ENCODE measurements around the gene ATR. TPM values are rescaled to one million over a fixed set of nuclear protein-coding genes. Genes with fewer than 3 reads are reported as not detected.

Gene ATR
- polyA plus RNA-seq, 1 donor (not counting 4 experiments of a cell fraction or from before 2014, with no cell fraction given) = 30.8 TPM

GRCh38 chr3:142489572-142490323 lies 88.8 kb downstream of the ATR start:
- Histone ChIP-seq H3K27me3 (ENCODE audit: control insufficient read depth, extremely low read depth, insufficient read depth, low read length) (no peaks in the 10 kb centered on the region), H3K4me1 (ENCODE audit: control insufficient read depth, extremely low read depth, insufficient read depth, low read length) (no peaks in the 10 kb centered on the region), H3K9ac (ENCODE audit: control insufficient read depth, extremely low read depth, insufficient read depth, low read length) (no peak overlapping the region), H4K20me1 (ENCODE audit: control insufficient read depth, extremely low read depth, insufficient read depth, low read length) (no peaks in the 10 kb centered on the region), H3K27ac (ENCODE audit: control insufficient read depth, insufficient read depth, low read length) (no peak overlapping the region), H3K9me1 (ENCODE audit: control insufficient read depth, extremely low read depth, insufficient read depth, low read length) (no peaks in the 10 kb centered on the region), H3K4me3 (ENCODE audit: control insufficient read depth in 2 of 3, extremely low read depth in 1 of 3, insufficient read depth in 2 of 3, low read depth in 1 of 3, low read length in 3 of 3) (no peak overlapping the region), H3K9me3 (ENCODE audit: control insufficient read depth, low read depth, low read length) (no peaks in the 10 kb centered on the region), H3K79me2 (ENCODE audit: control insufficient read depth, insufficient read depth, low read length) (no peaks in the 10 kb centered on the region), H3K4me2 (ENCODE audit: control insufficient read depth, extremely low read depth, insufficient read depth, low read depth, low read length) (no peak overlapping the region), H2AFZ (ENCODE audit: control insufficient read depth, low read length) (no peak overlapping the region), H3K36me3 (ENCODE audit: control insufficient read depth in 2 of 2, extremely low read depth in 1 of 2, insufficient read depth in 2 of 2, low read length in 2 of 2) (peaks cover 3 to 13% of the 10 kb centered on the region in 2 experiments)
- no peak for TF ChIP-seq EZH2 (IDR thresholded peaks at IDR 0.05; ENCODE audit: low read length)
- TF ChIP-seq CTCF (optimal IDR thresholded peaks at IDR 0.05 in 1 of 3, IDR thresholded peaks at IDR 0.05 in 1 of 3, conservative IDR thresholded peaks at IDR 0.05 in 1 of 3; ENCODE audit: extremely low read depth in 1 of 3, insufficient read depth in 2 of 3, low read length in 3 of 3) = no peak
- DNase-seq (ENCODE audit: low read depth, low spot score) = no peak
- no peak for FAIRE-seq
- dilution Hi-C loops (cut with MboI; ENCODE audit: extremely low pct_ligation_motif_present, low sequenced_read_pairs) = no loop called here

DNA sequence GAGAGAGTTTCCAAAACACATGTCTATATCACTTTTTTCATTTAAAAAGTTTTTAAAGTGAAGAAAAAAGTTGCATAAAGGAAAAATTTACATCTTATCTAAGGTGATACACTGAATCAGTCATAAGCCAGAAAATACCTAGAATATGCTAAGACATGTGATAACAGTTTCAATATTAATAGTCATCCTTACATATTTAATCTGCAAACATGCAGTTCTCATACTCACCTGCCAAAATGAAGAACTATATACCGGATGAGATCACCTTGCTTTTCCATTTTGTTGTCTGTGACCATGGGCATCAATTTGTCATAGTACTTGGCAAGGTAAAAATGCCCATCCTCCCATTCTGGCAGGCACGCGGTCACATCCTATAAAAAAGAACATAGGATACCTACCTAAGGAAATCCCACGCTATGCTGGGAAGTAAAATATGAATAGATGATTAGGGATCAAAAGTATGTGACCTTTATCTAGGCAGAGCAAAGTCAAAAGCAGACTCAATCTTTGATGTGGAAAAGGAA lies 93.6 kb downstream of the ATR start:
- Histone ChIP-seq H3K36me3 (ENCODE audit: control insufficient read depth in 2 of 2, extremely low read depth in 1 of 2, insufficient read depth in 2 of 2, low read length in 2 of 2) (peaks cover 14 to 22% of the 10 kb centered on the region in 2 experiments), H3K9me3 (ENCODE audit: control insufficient read depth, low read depth, low read length) (peaks cover 4% of the 10 kb centered on the region), H3K4me3 (ENCODE audit: control insufficient read depth in 2 of 3, extremely low read depth in 1 of 3, insufficient read depth in 2 of 3, low read depth in 1 of 3, low read length in 3 of 3) (no peak overlapping the region), H3K4me1 (ENCODE audit: control insufficient read depth, extremely low read depth, insufficient read depth, low read length) (no peaks in the 10 kb centered on the region), H3K79me2 (ENCODE audit: control insufficient read depth, insufficient read depth, low read length) (no peaks in the 10 kb centered on the region), H3K9me1 (ENCODE audit: control insufficient read depth, extremely low read depth, insufficient read depth, low read length) (no peaks in the 10 kb centered on the region), H3K4me2 (ENCODE audit: control insufficient read depth, extremely low read depth, insufficient read depth, low read depth, low read length) (no peak overlapping the region), H3K27ac (ENCODE audit: control insufficient read depth, insufficient read depth, low read length) (no peak overlapping the region), H3K9ac (ENCODE audit: control insufficient read depth, extremely low read depth, insufficient read depth, low read length) (no peak overlapping the region), H4K20me1 (ENCODE audit: control insufficient read depth, extremely low read depth, insufficient read depth, low read length) (no peaks in the 10 kb centered on the region), H3K27me3 (ENCODE audit: control insufficient read depth, extremely low read depth, insufficient read depth, low read length) (no peaks in the 10 kb centered on the region), H2AFZ (ENCODE audit: control insufficient read depth, low read length) (no peak overlapping the region)
- FAIRE-seq (no peak), DNase-seq (ENCODE audit: low read depth, low spot score) (no peak)
- dilution Hi-C loops (cut with MboI; ENCODE audit: extremely low pct_ligation_motif_present, low sequenced_read_pairs) = no loop called here
- no peak for TF ChIP-seq CTCF (optimal IDR thresholded peaks at IDR 0.05 in 1 of 3, IDR thresholded peaks at IDR 0.05 in 1 of 3, conservative IDR thresholded peaks at IDR 0.05 in 1 of 3; ENCODE audit: extremely low read depth in 1 of 3, insufficient read depth in 2 of 3, low read length in 3 of 3)
- TF ChIP-seq EZH2 (IDR thresholded peaks at IDR 0.05; ENCODE audit: low read length) = no peak
